Hair follicle dermal papilla cell (primary cell): ENCODE results near the gene BTRC. TPM values are rescaled to one million over a fixed set of nuclear protein-coding genes. Genes with fewer than 3 reads are reported as not detected.

Experiments
- small RNA-seq: library from RNA; depleted of rRNA; stranded (forward); fragments of <200 nt; gene quantifications from one replicate; pipeline ENCODE3, GENCODE V24; 2012
- total RNA-seq: library from RNA; depleted of rRNA; stranded (reverse); fragments of >200 nt; gene quantifications from 2 replicates; pipeline ENCODE4 v1.2.3, GENCODE V29; 2012

BTRC gene
- 9.9 and 10.1 TPM in 2 replicates for total RNA-seq

GRCh38 chr10:101353692-101354327 lies at the start of gene BTRC:
Gene BTRC, plus strand, starts transcription at chr10:101354165. Its CDS starts 16 bp downstream, at chr10:101354181.

GRCh38 chr10:101587725-101588653 lies 234.0 kb downstream of the BTRC start, which contains the start of the genes DPCD and POLL:
Gene DPCD, plus strand, starts transcription at chr10:101588321. Its CDS starts 16 bp downstream, at chr10:101588337.
Gene POLL, minus strand, starts transcription at chr10:101588257. Its CDS starts 897 bp downstream, at chr10:101587360.

Small RNA genes lying within 50 kb of the gene (small RNA-seq; reads per million reads assigned to genes)
- gene MIR3158-1: 6.3 reads per million, percentile 83 among the genes with 10 or more reads in this experiment
- 1.6 reads per million, percentile 38 among the genes with 10 or more reads in this experiment for gene RNU2-43P
- 65.1 reads per million, percentile 97 among the genes with 10 or more reads in this experiment for gene RNU2-59P

Other genes starting within 250 kb of the BTRC start
- gene TLX1, start 222.9 kb upstream of the BTRC start, total RNA-seq: not detected in 2 replicates
- gene LBX1, start 124.7 kb upstream of the BTRC start, total RNA-seq: not detected in 2 replicates
- gene POLL, start 234.1 kb downstream of the BTRC start, total RNA-seq: 16.1 and 17.5 TPM in 2 replicates
- 19.8 and 33.9 TPM in 2 replicates for gene DPCD, start 234.2 kb downstream of the BTRC start, total RNA-seq